Dendritic cell treated with granulocyte-macrophage colony-stimulating factor and Interleukin-4, amounts not matched to agents 40 ng/mL and 50 ng/mL, for 4 days (primary cell): ENCODE results near the gene FKRP.

Source experiments
- H3K27ac Mint-ChIP-seq: one replicate; pipeline ENCODE4 v1.8.0; 2022; ENCODE audit warnings: mild to moderate bottlenecking, mixed read lengths
- H3K27me3 Mint-ChIP-seq: one replicate; pipeline ENCODE4 v1.8.0; 2022; ENCODE audit warnings: mild to moderate bottlenecking, mixed read lengths
- H3K36me3 Mint-ChIP-seq: one replicate; pipeline ENCODE4 v1.8.0; 2022; ENCODE audit warnings: low read depth, mixed read lengths
- H3K4me1 Mint-ChIP-seq: one replicate; pipeline ENCODE4 v1.8.0; 2022; ENCODE audit warnings: low read depth, mixed read lengths
- H3K4me3 Mint-ChIP-seq: one replicate; pipeline ENCODE4 v1.8.0; 2022; ENCODE audit warnings: mild to moderate bottlenecking, moderate library complexity, mixed read lengths
- H3K9me3 Mint-ChIP-seq: one replicate; pipeline ENCODE4 v1.8.0; 2022; ENCODE audit warnings: mixed read lengths
- intact Hi-C: fragments of 100-400 bp; cut with micrococcal nuclease; formaldehyde crosslinking; loops from one replicate; pipeline ENCODE4 v1.15.0; 2022

Gene FKRP

GRCh38 chr19:46715975-46716671, 29.7 kb upstream of the FKRP start:
- peaks cover 68% of the 10 kb centered on the region for H3K4me1 Mint-ChIP-seq
- H3K9me3 Mint-ChIP-seq: no peaks in the 10 kb centered on the region
- peak overlapping the region; percentile 97 for H3K27ac Mint-ChIP-seq
- H3K36me3 Mint-ChIP-seq: peaks cover 45% of the 10 kb centered on the region
- intact Hi-C loops: no loop called here
- H3K27me3 Mint-ChIP-seq: peaks cover 13% of the 10 kb centered on the region
- H3K4me3 Mint-ChIP-seq: peak overlapping the region; percentile 100

- Mint-ChIP-seq H3K4me3 (peak overlapping the region; percentile 100), H3K27me3 (peaks cover 13% of the 10 kb centered on the region), H3K9me3 (no peaks in the 10 kb centered on the region), H3K36me3 (peaks cover 48% of the 10 kb centered on the region), H3K4me1 (peaks cover 73% of the 10 kb centered on the region), H3K27ac (peak overlapping the region; percentile 97)
- intact Hi-C loops: no loop called here
Observed at GRCh38 chr19:46716672-46717033, 29.2 kb upstream of the FKRP start.

- no peaks in the 10 kb centered on the region for H3K9me3 Mint-ChIP-seq
- intact Hi-C loops: no loop called here
- peaks cover 53% of the 10 kb centered on the region for H3K36me3 Mint-ChIP-seq
- H3K27me3 Mint-ChIP-seq: peaks cover 13% of the 10 kb centered on the region
- H3K27ac Mint-ChIP-seq: peak within 1 kb of the TSS; percentile 97
- H3K4me1 Mint-ChIP-seq: peaks cover 76% of the 10 kb centered on the region
- peak within 1 kb of the TSS; percentile 100 for H3K4me3 Mint-ChIP-seq
Observed at GRCh38 chr19:46717034-46717715, 28.7 kb upstream of the FKRP start, which contains the start of gene PRKD2. Gene PRKD2 (minus strand): TSS chr19:46717114. CDS start chr19:46716370, 744 bp downstream.

DNA sequence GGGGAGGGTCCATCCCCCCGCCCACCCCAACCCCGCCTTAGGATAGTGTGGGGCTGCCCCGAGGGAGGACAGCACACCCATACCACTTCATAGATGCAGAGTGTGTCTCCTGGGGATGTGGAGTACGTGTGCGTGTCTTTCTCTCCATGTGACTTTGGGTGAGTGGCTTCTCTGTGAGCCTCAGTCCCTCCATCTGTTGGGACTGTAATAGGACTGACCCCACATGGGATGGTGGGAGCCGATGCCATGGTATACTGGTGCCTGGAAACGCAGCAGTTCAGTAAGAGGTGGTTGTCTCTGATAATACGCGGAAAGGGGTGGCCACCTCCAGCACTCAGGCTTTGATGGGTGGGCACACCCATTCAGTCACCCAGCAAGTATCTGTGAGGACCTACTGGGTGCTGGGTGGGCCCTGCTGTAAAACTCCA, 28.1 kb upstream of the FKRP start:
- Mint-ChIP-seq H3K9me3 (no peaks in the 10 kb centered on the region), H3K36me3 (peaks cover 59% of the 10 kb centered on the region), H3K4me1 (peaks cover 82% of the 10 kb centered on the region), H3K27me3 (peaks cover 13% of the 10 kb centered on the region), H3K27ac (peak overlapping the region; percentile 97), H3K4me3 (peak overlapping the region; percentile 100)
- intact Hi-C loops: no loop called here

- Mint-ChIP-seq H3K36me3 (peaks cover 65% of the 10 kb centered on the region), H3K27me3 (peaks cover 13% of the 10 kb centered on the region), H3K4me1 (peaks cover 88% of the 10 kb centered on the region)
Observed at GRCh38 chr19:46718157-46718933, 27.5 kb upstream of the FKRP start.

DNA sequence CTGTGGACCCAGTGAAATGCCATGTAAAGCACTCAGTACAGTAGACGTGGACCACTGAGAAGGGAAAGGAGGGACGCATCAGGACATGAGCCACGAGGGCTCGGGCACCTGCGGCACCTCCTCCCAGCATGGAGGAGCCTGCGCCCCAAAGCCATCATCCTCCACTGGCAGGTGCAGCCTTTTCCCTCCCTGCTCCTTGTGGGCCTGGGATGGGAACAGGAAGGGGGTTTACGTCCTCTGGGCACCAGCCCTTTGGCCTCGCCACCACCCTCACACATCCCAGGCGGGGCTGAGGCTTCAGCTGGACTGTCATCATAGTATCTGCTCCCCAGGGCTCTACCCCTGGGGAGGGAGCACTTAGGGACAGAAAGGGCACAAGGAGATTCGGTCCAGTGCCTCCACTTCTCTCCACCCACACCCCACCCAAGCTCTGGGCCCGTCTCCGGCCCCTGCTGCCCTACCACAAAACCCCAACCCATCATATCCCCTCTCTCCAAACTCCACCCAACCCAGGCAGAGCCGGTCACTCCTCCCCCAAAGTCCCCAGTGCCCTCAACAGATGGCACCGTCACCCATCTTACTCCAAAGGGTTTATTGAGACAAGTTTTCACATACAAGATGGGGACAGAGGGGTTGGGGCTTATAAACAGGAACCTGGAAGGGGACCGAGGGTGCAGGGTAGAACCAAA, 26.8 kb upstream of the FKRP start:
- peaks cover 85% of the 10 kb centered on the region for H3K4me1 Mint-ChIP-seq
- peaks cover 11% of the 10 kb centered on the region for H3K27me3 Mint-ChIP-seq
- H3K9me3 Mint-ChIP-seq: no peaks in the 10 kb centered on the region
- H3K27ac Mint-ChIP-seq: no peak overlapping the region
- intact Hi-C loops: no loop called here
- H3K36me3 Mint-ChIP-seq: peaks cover 72% of the 10 kb centered on the region
- H3K4me3 Mint-ChIP-seq: no peak overlapping the region

More at GRCh38 chr19:46718157-46718933, 27.5 kb upstream of the FKRP start:
- H3K4me3 Mint-ChIP-seq: peak overlapping the region; percentile 100
- intact Hi-C loops: no loop called here
- H3K27ac Mint-ChIP-seq: peak overlapping the region; percentile 97
- no peaks in the 10 kb centered on the region for H3K9me3 Mint-ChIP-seq

- intact Hi-C loops: no loop called here
- Mint-ChIP-seq H3K36me3 (peaks cover 80% of the 10 kb centered on the region), H3K4me1 (peaks cover 84% of the 10 kb centered on the region), H3K27me3 (peaks cover 11% of the 10 kb centered on the region), H3K4me3 (no peak overlapping the region), H3K9me3 (no peaks in the 10 kb centered on the region), H3K27ac (no peak overlapping the region)
Observed at GRCh38 chr19:46719629-46720502, 26.0 kb upstream of the FKRP start.

DNA sequence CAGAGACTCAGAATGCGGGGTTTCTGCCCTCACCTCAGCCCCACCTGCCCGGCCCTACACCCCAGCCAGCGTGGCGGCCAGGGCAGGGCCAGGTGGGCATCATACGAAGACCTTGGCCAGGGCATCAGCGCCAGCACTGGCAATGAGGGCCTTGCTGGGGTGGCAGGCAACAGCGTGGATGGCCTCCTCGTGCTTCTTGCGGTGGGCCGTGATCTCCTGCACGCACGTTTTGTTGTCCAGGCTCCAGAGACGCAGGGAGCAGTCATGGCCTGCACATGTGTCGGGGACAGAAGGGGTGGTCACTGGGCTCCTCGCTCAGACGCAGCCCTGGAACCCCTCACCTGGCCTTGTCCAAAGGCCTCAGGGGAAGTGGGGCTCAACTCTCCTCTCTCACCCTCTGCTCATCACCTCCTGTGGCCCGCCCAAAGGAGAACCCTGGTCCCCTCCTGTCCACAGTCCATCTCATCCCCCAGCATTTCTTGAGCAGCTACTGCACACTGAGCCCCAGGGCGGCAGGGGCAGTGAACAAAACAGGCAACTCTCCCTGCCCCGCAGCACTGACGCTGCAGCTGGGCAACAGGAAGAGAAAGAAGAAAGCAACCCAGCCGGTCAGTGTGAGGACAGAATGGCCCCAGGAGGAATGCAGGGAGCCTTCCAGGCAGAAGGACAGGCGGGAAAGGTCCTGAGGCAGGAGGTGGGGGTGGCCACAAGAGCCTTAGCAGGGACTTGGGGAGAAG, 25.2 kb upstream of the FKRP start:
- intact Hi-C loops: no loop called here
- peaks cover 78% of the 10 kb centered on the region for H3K4me1 Mint-ChIP-seq
- no peak overlapping the region for H3K4me3 Mint-ChIP-seq
- H3K27me3 Mint-ChIP-seq: peaks cover 7% of the 10 kb centered on the region
- H3K36me3 Mint-ChIP-seq: peaks cover 88% of the 10 kb centered on the region
- no peak overlapping the region for H3K27ac Mint-ChIP-seq
- H3K9me3 Mint-ChIP-seq: no peaks in the 10 kb centered on the region

GRCh38 chr19:46721269-46722003, 24.4 kb upstream of the FKRP start:
- Mint-ChIP-seq H3K4me1 (peaks cover 70% of the 10 kb centered on the region), H3K27me3 (no peaks in the 10 kb centered on the region), H3K27ac (no peak overlapping the region), H3K36me3 (peaks cover 89% of the 10 kb centered on the region), H3K9me3 (no peaks in the 10 kb centered on the region), H3K4me3 (no peak overlapping the region)
- intact Hi-C loops: no loop called here

- H3K4me3 Mint-ChIP-seq: no peak overlapping the region
- intact Hi-C loops: no loop called here
- H3K27me3 Mint-ChIP-seq: no peaks in the 10 kb centered on the region
- H3K27ac Mint-ChIP-seq: no peak overlapping the region
- peaks cover 70% of the 10 kb centered on the region for H3K4me1 Mint-ChIP-seq
- peaks cover 89% of the 10 kb centered on the region for H3K36me3 Mint-ChIP-seq
- no peaks in the 10 kb centered on the region for H3K9me3 Mint-ChIP-seq
Observed at GRCh38 chr19:46722004-46722380, 23.9 kb upstream of the FKRP start.

- Mint-ChIP-seq H3K4me1 (peaks cover 70% of the 10 kb centered on the region), H3K27me3 (no peaks in the 10 kb centered on the region), H3K9me3 (no peaks in the 10 kb centered on the region), H3K27ac (no peak overlapping the region), H3K36me3 (peaks cover 90% of the 10 kb centered on the region), H3K4me3 (no peak overlapping the region)
- intact Hi-C loops: no loop called here
Observed at GRCh38 chr19:46722421-46723022, 23.3 kb upstream of the FKRP start.

- peaks cover 95% of the 10 kb centered on the region for H3K36me3 Mint-ChIP-seq
- intact Hi-C loops: no loop called here
- H3K4me3 Mint-ChIP-seq: no peak overlapping the region
- H3K9me3 Mint-ChIP-seq: no peaks in the 10 kb centered on the region
- no peaks in the 10 kb centered on the region for H3K27me3 Mint-ChIP-seq
- H3K4me1 Mint-ChIP-seq: peaks cover 65% of the 10 kb centered on the region
- H3K27ac Mint-ChIP-seq: no peak overlapping the region
Observed at GRCh38 chr19:46723023-46723461, 22.8 kb upstream of the FKRP start.
